NCI-H2227 (cell line): ENCODE data around the gene ITGB2.

ENCODE experiments used
- DNase-seq: peaks from one replicate; lab custom pipeline; 2025; ENCODE audit not compliant: unreplicated experiment; lab: John Stamatoyannopoulos, UW

The ITGB2 gene

GRCh38 chr21:44911384-44912157 is 9.1 kb downstream of the ITGB2 start:
- no peak for DNase-seq

GRCh38 chr21:44911068-44911383 is 9.7 kb downstream of the ITGB2 start:
- no peak for DNase-seq

GRCh38 chr21:44910229-44911067 is 10.3 kb downstream of the ITGB2 start:
- no peak for DNase-seq

DNA sequence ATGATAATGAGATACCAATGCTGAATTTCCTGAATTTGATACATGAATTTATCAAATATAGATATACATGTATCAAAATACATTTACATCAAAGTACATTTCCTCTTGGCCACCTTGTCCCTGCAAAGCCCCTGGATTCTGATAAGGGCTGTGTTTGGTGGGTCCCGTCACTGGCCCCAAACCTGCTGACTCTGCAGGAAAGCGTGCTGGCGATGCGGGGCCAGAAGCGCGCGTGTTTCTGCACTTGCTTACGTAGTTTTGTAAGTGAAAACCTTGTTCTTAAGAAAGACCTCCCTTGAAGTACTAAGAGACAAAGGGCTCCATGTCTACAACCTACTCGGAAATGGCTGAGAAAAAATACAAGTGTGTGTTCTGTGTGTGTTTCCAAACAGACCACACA is 11.0 kb downstream of the ITGB2 start:
- DNase-seq = no peak

- DNase-seq = no peak
Measured at GRCh38 chr21:44908908-44909307, 11.8 kb downstream of the ITGB2 start.

DNA sequence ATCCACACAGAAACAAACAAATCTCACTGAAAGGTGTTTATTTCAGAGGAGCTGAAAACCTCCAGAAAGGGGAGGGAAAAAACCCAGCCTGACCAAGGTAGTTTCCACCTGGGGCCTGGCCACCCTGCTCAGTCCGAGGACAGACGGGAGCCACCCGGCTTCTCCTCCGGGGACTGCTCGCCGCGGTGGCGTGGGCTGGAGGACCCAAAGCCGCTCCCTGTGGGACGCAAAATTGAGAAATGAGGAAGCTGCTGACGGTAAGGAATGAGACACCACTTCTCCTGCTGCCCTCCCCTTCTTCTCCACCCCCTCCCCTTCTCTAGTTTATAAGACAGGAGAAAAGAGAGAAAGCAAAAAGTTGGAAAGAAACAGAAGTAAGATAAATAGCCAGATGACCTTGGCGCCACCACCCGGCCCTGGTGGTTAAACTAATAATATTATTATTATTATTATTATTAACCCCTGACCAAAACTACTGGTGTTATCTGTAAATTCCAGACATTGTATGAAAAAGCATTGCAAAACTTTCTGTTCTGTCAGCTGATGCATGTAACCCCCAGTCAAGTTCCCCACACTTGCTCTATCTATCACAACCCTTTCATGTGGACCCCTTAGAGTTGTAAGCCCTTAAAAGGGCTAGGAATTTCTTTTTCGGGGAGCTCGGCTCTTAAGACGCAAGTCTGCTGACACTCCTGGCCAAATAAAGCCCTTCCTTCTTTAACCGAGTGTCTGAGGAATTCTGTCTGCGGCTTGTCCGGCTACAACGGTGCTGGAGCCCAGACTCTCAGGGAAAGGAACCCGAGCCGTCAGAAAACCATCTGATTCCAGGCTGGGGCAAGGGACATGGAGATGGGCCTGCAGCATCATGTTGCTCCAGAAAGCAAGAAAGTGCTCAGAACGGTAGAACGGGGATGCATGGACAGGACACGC is 12.5 kb downstream of the ITGB2 start:
- no peak for DNase-seq

DNA sequence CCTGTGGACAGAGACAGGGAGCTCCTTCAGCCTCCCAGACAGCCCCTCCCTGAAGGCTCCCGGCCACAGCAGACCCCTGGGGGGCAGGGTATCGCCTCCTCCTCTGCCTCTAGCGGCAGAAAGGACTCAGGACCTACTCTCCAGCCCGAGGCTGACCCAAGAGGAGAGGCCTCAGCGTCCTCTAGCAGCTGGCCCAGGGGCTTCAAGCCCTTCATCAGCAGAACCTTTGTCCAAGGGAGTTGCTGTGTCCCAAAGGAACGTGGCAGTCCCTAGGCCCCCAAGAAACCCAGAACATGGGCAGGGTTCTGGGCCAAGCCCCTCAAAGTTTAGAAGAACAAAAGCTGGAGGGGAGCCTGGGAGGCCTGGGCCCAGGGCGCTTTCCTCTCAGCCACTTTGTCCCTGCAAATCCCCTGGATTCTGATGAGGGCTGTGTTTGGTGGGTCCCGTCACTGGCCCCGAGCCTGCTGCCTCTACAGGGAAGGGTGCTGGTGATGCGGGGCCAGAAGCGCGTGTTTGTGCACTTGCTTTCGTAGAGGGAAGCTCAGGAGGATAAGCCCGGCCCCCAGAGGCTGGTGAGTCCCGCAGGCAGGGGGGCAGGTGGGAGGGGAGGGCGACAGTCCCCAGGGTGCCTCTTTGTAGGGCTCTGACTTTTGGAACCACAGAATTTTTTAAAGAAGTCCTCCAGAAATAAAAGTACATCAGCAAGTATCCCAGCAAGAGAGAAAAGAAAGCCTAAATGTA is 13.3 kb downstream of the ITGB2 start:
- no peak for DNase-seq

GRCh38 chr21:44905728-44906090 is 15.0 kb downstream of the ITGB2 start:
- DNase-seq = no peak

DNA sequence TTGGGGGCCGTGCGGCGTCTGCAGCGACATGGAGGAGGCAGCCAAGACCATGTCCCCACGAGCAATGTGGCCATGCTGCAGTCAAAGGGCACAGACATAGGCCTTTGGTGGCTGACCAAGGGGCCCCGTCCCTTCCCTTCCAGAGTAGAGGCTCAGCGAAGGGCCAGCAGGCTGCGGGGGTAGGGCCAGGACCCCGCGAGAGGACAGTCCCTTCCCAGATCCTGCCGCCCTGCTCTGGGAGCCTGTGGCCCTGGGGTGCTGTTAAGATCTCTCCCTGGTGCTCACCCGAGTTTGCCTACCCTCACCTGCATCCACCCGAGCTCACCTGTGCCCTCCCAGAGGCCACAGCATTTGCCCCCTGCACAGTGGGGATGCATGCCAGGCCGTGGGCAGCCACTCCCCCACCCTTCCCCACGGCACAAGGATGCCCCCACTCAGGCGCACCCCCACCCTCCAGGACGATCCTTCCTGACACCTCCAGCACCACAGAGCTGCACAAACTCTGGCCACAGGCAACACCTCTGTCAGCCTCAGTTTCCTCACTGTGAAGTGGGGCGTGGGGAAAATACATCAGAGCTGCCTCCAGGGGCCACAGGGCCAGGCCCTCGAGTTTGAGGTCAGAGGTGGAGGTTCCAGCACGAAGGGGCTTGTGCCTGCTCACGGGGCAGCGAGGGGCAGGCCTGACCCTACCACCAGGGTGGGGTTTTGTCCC is 15.5 kb downstream of the ITGB2 start:
- no peak for DNase-seq

DNA sequence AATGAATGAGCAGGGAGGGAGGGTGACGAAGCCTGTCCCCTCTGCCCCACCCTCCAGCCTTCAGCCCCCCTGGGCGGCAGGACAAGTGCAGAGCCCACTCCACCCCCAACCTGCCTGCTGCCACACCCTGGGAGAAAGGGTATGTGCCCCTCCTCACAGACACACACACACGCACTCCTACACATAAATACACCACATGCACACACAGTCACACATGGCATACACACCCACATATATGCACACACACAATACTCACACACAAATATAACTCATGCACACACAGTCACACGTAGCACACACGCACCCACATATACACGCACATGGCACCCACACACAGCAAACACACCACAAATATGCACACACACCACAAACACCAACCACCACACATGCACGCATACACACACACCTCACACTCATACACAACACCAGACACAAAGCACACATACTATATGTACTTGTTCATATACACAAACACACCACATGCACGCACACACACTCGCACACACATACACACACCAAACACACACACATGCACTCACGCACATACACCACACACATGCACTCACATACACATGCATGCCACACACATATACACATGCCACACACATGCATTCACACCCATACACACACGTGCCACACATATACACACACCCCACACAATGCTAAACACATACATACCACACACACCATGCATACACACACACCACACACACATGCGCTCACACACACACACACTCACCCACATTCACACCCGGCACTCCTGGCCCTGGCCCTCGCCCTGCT is 16.4 kb downstream of the ITGB2 start:
- no peak for DNase-seq

- DNase-seq = no peak
Measured at GRCh38 chr21:44903689-44904088, 17.0 kb downstream of the ITGB2 start.

DNA sequence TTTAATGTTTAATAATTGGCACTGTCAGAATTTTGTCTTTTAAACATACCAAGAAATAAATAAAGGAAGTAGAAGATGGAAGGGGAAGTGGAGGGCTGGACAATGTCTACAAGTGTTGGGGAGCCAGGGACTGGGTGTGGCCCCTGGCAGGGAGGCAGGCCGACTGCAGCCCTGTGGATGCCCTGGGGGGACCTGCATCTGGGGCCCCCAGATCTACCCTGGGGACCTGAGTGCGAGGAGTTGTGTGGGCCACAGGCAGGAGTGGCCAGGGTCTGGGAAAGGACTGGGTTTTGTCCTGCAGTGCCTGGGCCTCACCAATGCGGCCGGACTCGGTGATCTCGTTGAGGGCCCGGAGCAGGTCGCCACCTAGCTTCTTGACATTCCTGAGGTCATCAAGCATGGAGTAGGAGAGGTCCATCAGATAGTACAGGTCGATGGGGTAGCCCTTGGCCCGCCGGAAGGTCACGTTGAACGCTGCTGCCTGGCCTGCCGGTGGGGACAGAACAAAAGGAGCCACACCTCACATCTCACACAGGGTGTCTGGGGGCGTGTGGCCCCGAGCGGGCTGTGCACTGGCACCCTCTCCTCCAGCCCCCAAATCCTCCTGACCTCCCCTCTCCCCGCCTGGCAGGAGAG is 17.5 kb downstream of the ITGB2 start:
- no peak for DNase-seq

- no peak for DNase-seq
Measured at GRCh38 chr21:44902268-44903049, 18.2 kb downstream of the ITGB2 start.

DNA sequence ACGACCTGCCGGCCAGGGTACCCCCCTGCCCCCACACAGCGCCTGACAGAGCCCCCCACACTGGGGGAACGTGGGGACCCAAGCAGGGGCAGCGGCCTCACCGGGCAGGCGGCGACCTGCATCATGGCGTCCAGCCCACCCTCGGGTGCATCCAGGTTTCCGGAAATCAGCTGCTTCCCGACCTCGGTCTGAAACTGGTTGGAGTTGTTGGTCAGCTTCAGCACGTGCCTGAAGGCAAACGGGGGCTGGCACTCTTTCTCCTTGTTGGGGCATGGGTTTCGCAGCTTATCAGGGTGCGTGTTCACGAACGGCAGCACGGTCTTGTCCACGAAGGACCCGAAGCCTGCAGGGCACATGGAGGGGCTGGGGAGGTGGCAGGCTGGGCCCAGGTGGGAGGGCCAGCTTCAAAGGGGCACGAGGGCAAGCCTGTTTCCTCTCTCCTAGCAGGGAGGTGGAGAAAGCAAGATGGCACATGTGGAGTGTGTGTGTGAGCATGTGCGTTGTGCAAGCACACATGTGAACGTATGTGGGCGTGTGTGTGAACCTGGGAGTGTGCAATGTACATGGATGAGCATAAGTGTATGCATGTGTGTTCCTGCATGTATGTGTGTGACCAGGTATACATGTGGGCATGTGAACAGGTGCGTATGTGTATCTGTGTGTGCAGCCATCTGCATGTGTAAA is 19.2 kb downstream of the ITGB2 start:
- no peak for DNase-seq

GRCh38 chr21:44900559-44901251 is 20.0 kb downstream of the ITGB2 start:
- DNase-seq = no peak

- no peak for DNase-seq
Measured at GRCh38 chr21:44899768-44900558, 20.7 kb downstream of the ITGB2 start.
